PC-9 (cell line): ENCODE results near the gene MSRB2. TPM values are rescaled to one million over a fixed set of nuclear protein-coding genes. Genes with fewer than 3 reads are reported as not detected.

Experiments used
- BruUV-seq: library from RNA; stranded (reverse); fragments of 400-500 nt; replicated peaks from 2 replicates; lab custom pipeline; 2021; lab: Mats Ljungman, UMichigan
- CTCF ChIA-PET: fragments of 300-600 bp; sonication (Branson Sonifier 250); formaldehyde crosslinking; loops from one replicate; lab custom pipeline; 2022; ENCODE audit warnings: antibody characterized with exemption; lab: Charles Lee
- POLR2A ChIA-PET: fragments of 300-600 bp; sonication (Branson Sonifier 250); formaldehyde crosslinking; loops from one replicate; lab custom pipeline; 2022; ENCODE audit warnings: antibody characterized with exemption; ENCODE audit not compliant: unreplicated experiment; lab: Charles Lee
- DNase-seq, 2 experiments: peaks; one replicate each; pipeline versions ENCODE4 v3.0.0 to v3.0.0-alpha.2; 2015 to 2022; ENCODE audit warnings: mixed read lengths in 1 of 2
- H2AFZ ChIP-seq: fragments of 200-600 bp; sonication (generic); 2 replicates; pipeline ENCODE4 v1.8.1; 2017; ENCODE audit warnings: antibody characterized with exemption
- H3F3A ChIP-seq: fragments of 200-600 bp; sonication (generic); 2 replicates; pipeline ENCODE4 v1.8.1; 2017; ENCODE audit warnings: antibody characterized with exemption, mild to moderate bottlenecking, low read depth; ENCODE audit not compliant: insufficient read depth
- H3K27ac ChIP-seq: fragments of 200-600 bp; sonication (generic); 2 replicates; pipeline ENCODE4 v1.6.1; 2016; ENCODE audit warnings: mixed run types
- H3K27me3 ChIP-seq: fragments of 200-600 bp; sonication (generic); 2 replicates; pipeline ENCODE4 v1.6.1; 2016; ENCODE audit warnings: low read depth, mixed run types; ENCODE audit not compliant: insufficient read depth
- H3K36me3 ChIP-seq: fragments of 200-600 bp; sonication (generic); 2 replicates; pipeline ENCODE4 v1.6.1; 2016; ENCODE audit warnings: low read depth, mixed run types
- H3K4me1 ChIP-seq: fragments of 200-600 bp; sonication (generic); replicated peaks from 2 replicates; pipeline ENCODE4 v1.6.1; 2016; ENCODE audit warnings: mixed run types; ENCODE audit not compliant: insufficient read depth
- H3K4me2 ChIP-seq: fragments of 200-600 bp; sonication (generic); 2 replicates; pipeline ENCODE4 v1.6.1; 2017; ENCODE audit warnings: mixed run types
- H3K4me3 ChIP-seq: fragments of 200-600 bp; sonication (generic); 2 replicates; pipeline ENCODE4 v1.6.1; 2016; ENCODE audit warnings: mixed run types
- H3K79me2 ChIP-seq: fragments of 200-600 bp; sonication (generic); 2 replicates; pipeline ENCODE4 v1.6.1; 2017; ENCODE audit warnings: low read depth, mixed run types
- H3K9me2 ChIP-seq: fragments of 200-600 bp; sonication (generic); 2 replicates; pipeline ENCODE4 v1.8.1; 2017; ENCODE audit warnings: mild to moderate bottlenecking; ENCODE audit not compliant: insufficient read depth
- H3K9me3 ChIP-seq: fragments of 200-600 bp; sonication (generic); 2 replicates; pipeline ENCODE4 v1.8.1; 2016; ENCODE audit warnings: low read depth; ENCODE audit not compliant: insufficient read depth
- H4K20me1 ChIP-seq: fragments of 200-600 bp; sonication (generic); 2 replicates; pipeline ENCODE4 v1.8.1; 2017; ENCODE audit not compliant: insufficient read depth
- CTCF ChIP-seq: fragments of 200-600 bp; sonication (generic); conservative IDR thresholded peaks from 2 replicates; pipeline ENCODE4 v1.6.1; 2017; ENCODE audit warnings: mixed run types, antibody characterized with exemption, mild to moderate bottlenecking, moderate library complexity
- EZH2 ChIP-seq: fragments of 200-600 bp; sonication (generic); IDR thresholded peaks from 2 replicates; pipeline ENCODE4 v1.8.0; 2017; ENCODE audit warnings: antibody characterized with exemption, low read depth
- intact Hi-C: fragments of 100-400 bp; cut with micrococcal nuclease; formaldehyde crosslinking; loops from one replicate; pipeline ENCODE4 v1.10.0; 2022; ENCODE audit not compliant: unreplicated experiment
- total RNA-seq: library from RNA; stranded (reverse); gene quantifications from 2 replicates; pipeline ENCODE4 v1.2.3, GENCODE V29; 2021

MSRB2 gene
- total RNA-seq, 1 experiment from 2014 or later: 28.3 TPM

GRCh38 chr10:23094786-23095403, 484 bp upstream of the MSRB2 start:
- peaks cover 13% of the 10 kb centered on the region for H3K4me1 ChIP-seq

GRCh38 chr10:23095966-23096801, 805 bp downstream of the MSRB2 start:
- Histone ChIP-seq H3K36me3 (no peaks in the 10 kb centered on the region), H3K27me3 (no peaks in the 10 kb centered on the region), H3K4me2 (peak overlapping the region; percentile 91), H3K9me3 (no peaks in the 10 kb centered on the region), H3F3A (peaks cover 9% of the 10 kb centered on the region; the same call in 1 of the 2 replicates), H4K20me1 (no peaks in the 10 kb centered on the region), H3K4me1 (peaks cover 13% of the 10 kb centered on the region), H3K4me3 (peak overlapping the region; percentile 75), H2AFZ (peak overlapping the region; percentile 94), H3K79me2 (peaks cover 11% of the 10 kb centered on the region; the same call in 1 of the 2 replicates), H3K27ac (0 out of 2 replicates have a peak overlapping the region, but pooled peaks have one; percentile 6), H3K9me2 (no peaks in the 10 kb centered on the region)
- ChIA-PET POLR2A (no interaction called here), CTCF (no interaction called here)
- intact Hi-C loops: loop anchor here (2.0 kb wide), 2 partner anchors 43 to 1093 kb away; partner anchors contain the start of gene DNAJC1
- BruUV-seq: no TSS peak
- peak in 1 of 2 experiments; percentile 16 for DNase-seq
- TF ChIP-seq EZH2 (no peak), CTCF (no peak)

More at GRCh38 chr10:23094786-23095403, 484 bp upstream of the MSRB2 start:
- no peaks in the 10 kb centered on the region for H3K36me3 ChIP-seq
- H3K9me2 ChIP-seq: no peaks in the 10 kb centered on the region
- ChIA-PET POLR2A (interaction anchor here (0.6 kb wide), 1 partner anchor 418 kb away, joined by 3 read pairs; no protein-coding TSS in a partner anchor), CTCF (no interaction called here)
- DNase-seq: no peak
- H3K4me3 ChIP-seq: peak overlapping the region; percentile 26; the same call in 1 of the 2 replicates
- no peak overlapping the region for H2AFZ ChIP-seq
- BruUV-seq: no TSS peak
- no peaks in the 10 kb centered on the region for H3K9me3 ChIP-seq
- no peak for TF ChIP-seq CTCF
- TF ChIP-seq EZH2: no peak
- no peak overlapping the region for H3K27ac ChIP-seq
- intact Hi-C loops: loop anchor here (2.0 kb wide), 2 partner anchors 42 to 1092 kb away; partner anchors contain the start of gene DNAJC1
- peaks cover 9% of the 10 kb centered on the region; the same call in 1 of the 2 replicates for H3F3A ChIP-seq
- no peaks in the 10 kb centered on the region for H3K27me3 ChIP-seq
- peaks cover 11% of the 10 kb centered on the region; the same call in 1 of the 2 replicates for H3K79me2 ChIP-seq
- H3K4me2 ChIP-seq: peak overlapping the region; percentile 64
- H4K20me1 ChIP-seq: no peaks in the 10 kb centered on the region

- H3F3A ChIP-seq: peaks cover 9% of the 10 kb centered on the region; the same call in 1 of the 2 replicates
- no peaks in the 10 kb centered on the region for H4K20me1 ChIP-seq
- TF ChIP-seq EZH2: no peak
- TF ChIP-seq CTCF: no peak
- H3K4me3 ChIP-seq: peak overlapping the region; percentile 75; the same call in 1 of the 2 replicates
- ChIA-PET CTCF (no interaction called here), POLR2A (no interaction called here)
- BruUV-seq: TSS peak; percentile 71
- H3K4me1 ChIP-seq: peaks cover 13% of the 10 kb centered on the region
- H3K79me2 ChIP-seq: peaks cover 11% of the 10 kb centered on the region; the same call in 1 of the 2 replicates
- peak overlapping the region; percentile 91 for H3K4me2 ChIP-seq
- H3K27ac ChIP-seq: no peak overlapping the region
- H3K27me3 ChIP-seq: no peaks in the 10 kb centered on the region
- intact Hi-C loops: no loop called here
- H2AFZ ChIP-seq: no peak overlapping the region
- H3K36me3 ChIP-seq: no peaks in the 10 kb centered on the region
- DNase-seq: no peak
- H3K9me2 ChIP-seq: no peaks in the 10 kb centered on the region
- no peaks in the 10 kb centered on the region for H3K9me3 ChIP-seq
Observed at GRCh38 chr10:23096802-23097549, 1.6 kb downstream of the MSRB2 start.
